Nephron progenitor cell (in vitro differentiated cells): Measurements from ENCODE around the gene BANF1.

Source experiments
- DNase-seq: peaks from one replicate; pipeline ENCODE4 v3.0.0; 2021
- H3K27ac Mint-ChIP-seq: 2 replicates; pipeline ENCODE4 v1.8.0; 2021; ENCODE audit warnings: mild to moderate bottlenecking, moderate library complexity, mixed read lengths
- H3K27me3 Mint-ChIP-seq: 2 replicates; pipeline ENCODE4 v1.8.0; 2021; ENCODE audit warnings: mild to moderate bottlenecking, low read depth, mixed read lengths; ENCODE audit not compliant: poor library complexity
- H3K36me3 Mint-ChIP-seq: 2 replicates; pipeline ENCODE4 v1.8.0; 2021; ENCODE audit warnings: low read depth, mixed read lengths
- H3K4me1 Mint-ChIP-seq: 2 replicates; pipeline ENCODE4 v1.8.0; 2021; ENCODE audit warnings: mixed read lengths
- H3K4me3 Mint-ChIP-seq: 2 replicates; pipeline ENCODE4 v1.8.0; 2021; ENCODE audit warnings: mild to moderate bottlenecking, moderate library complexity, mixed read lengths
- H3K9me3 Mint-ChIP-seq: 2 replicates; pipeline ENCODE4 v1.8.0; 2021; ENCODE audit warnings: mild to moderate bottlenecking, moderate library complexity, mixed read lengths
- CTCF ChIP-seq: fragments of 200-600 bp; sonication (generic); IDR thresholded peaks from 2 replicates; pipeline ENCODE4 v1.5.0; 2021; ENCODE audit warnings: antibody characterized with exemption

The BANF1 gene

GRCh38 chr11:65976216-65977176, 25.8 kb upstream of the BANF1 start:
- H3K36me3 Mint-ChIP-seq = peaks cover 46% of the 10 kb centered on the region
- no peak for DNase-seq
- peaks cover 5% of the 10 kb centered on the region for H3K27me3 Mint-ChIP-seq
- H3K4me1 Mint-ChIP-seq = no peaks in the 10 kb centered on the region
- H3K9me3 Mint-ChIP-seq = no peaks in the 10 kb centered on the region
- TF ChIP-seq CTCF = no peak
- H3K27ac Mint-ChIP-seq = no peak overlapping the region
- H3K4me3 Mint-ChIP-seq = no peak overlapping the region

- H3K27ac Mint-ChIP-seq = no peak overlapping the region
- H3K4me3 Mint-ChIP-seq = no peak overlapping the region
- no peak for DNase-seq
- no peaks in the 10 kb centered on the region for H3K27me3 Mint-ChIP-seq
- no peaks in the 10 kb centered on the region for H3K4me1 Mint-ChIP-seq
- H3K36me3 Mint-ChIP-seq = peaks cover 33% of the 10 kb centered on the region
- no peak for TF ChIP-seq CTCF
- H3K9me3 Mint-ChIP-seq = no peaks in the 10 kb centered on the region
Measured at GRCh38 chr11:65977621-65978390, 24.5 kb upstream of the BANF1 start.

GRCh38 chr11:65978391-65979238, 23.7 kb upstream of the BANF1 start:
- Mint-ChIP-seq H3K27ac (no peak overlapping the region), H3K36me3 (peaks cover 25% of the 10 kb centered on the region), H3K9me3 (no peaks in the 10 kb centered on the region), H3K4me3 (no peak overlapping the region), H3K27me3 (no peaks in the 10 kb centered on the region), H3K4me1 (no peaks in the 10 kb centered on the region)
- DNase-seq = no peak
- no peak for TF ChIP-seq CTCF

- TF ChIP-seq CTCF = no peak
- no peak overlapping the region for H3K4me3 Mint-ChIP-seq
- peaks cover 22% of the 10 kb centered on the region for H3K36me3 Mint-ChIP-seq
- DNase-seq = no peak
- H3K27me3 Mint-ChIP-seq = no peaks in the 10 kb centered on the region
- peak overlapping the region; percentile 66 for H3K27ac Mint-ChIP-seq
- no peaks in the 10 kb centered on the region for H3K9me3 Mint-ChIP-seq
- no peaks in the 10 kb centered on the region for H3K4me1 Mint-ChIP-seq
Measured at GRCh38 chr11:65979261-65979759, 23.0 kb upstream of the BANF1 start.

GRCh38 chr11:65981101-65981740, 21.1 kb upstream of the BANF1 start:
- H3K4me3 Mint-ChIP-seq = no peak overlapping the region

More at GRCh38 chr11:65981101-65981740, 21.1 kb upstream of the BANF1 start:
- Mint-ChIP-seq H3K9me3 (no peaks in the 10 kb centered on the region), H3K27me3 (no peaks in the 10 kb centered on the region), H3K4me1 (no peaks in the 10 kb centered on the region), H3K36me3 (peaks cover 13% of the 10 kb centered on the region), H3K27ac (no peak overlapping the region)
- TF ChIP-seq CTCF = no peak
- no peak for DNase-seq
